Measurements from ENCODE around the gene DDIT4.
"Not testable (repeated sequence)": the region's sequence is repeated elsewhere in the genome, so short reads cannot be mapped to it uniquely, and the experiment has no call there.

DDIT4 gene

DNA sequence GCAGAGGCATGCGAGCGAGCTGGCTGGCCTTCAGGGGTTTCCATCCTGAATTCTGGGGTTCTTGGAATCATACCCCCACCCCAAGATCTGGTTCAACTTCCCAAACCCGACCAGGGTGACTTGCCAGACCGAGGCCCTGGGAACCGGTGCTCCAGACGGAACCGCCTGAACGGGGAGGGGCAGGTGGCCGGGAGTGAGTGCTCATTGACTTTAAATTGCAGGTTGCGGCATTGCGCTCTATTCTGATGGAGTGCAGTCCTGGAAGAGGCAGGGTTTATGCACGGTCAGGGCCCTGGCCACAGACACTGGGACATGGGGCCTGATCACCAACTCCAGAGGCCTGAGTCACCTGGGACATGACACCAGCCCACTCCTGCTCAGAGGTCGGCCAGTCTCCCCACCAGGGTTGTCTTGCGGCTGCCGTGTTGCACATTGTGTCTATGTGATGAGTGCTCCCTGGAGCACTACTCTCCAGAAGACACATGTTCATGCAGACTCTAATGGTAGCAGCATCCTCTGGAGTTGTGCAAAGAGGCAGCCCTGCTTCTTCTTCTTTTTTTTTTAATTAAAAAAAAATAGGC is 5.8 kb upstream of the DDIT4 start:
- no peak for DNase-seq (ENCODE audit: low read depth in 2 of 2)

GRCh38 chr10:72268475-72269200 is 5.1 kb upstream of the DDIT4 start:
- DNase-seq (ENCODE audit: low read depth in 2 of 2): not testable (repeated sequence)

- no peak for DNase-seq (ENCODE audit: low read depth in 2 of 2)
Measured at GRCh38 chr10:72270607-72271281, 3.0 kb upstream of the DDIT4 start.

- DNase-seq (ENCODE audit: low read depth in 2 of 2): no peak
Measured at GRCh38 chr10:72272689-72273409, 875 bp upstream of the DDIT4 start.

GRCh38 chr10:72274213-72274729 is 547 bp downstream of the DDIT4 start:
- DNase-seq (ENCODE audit: low read depth in 2 of 2): no peak

DNA sequence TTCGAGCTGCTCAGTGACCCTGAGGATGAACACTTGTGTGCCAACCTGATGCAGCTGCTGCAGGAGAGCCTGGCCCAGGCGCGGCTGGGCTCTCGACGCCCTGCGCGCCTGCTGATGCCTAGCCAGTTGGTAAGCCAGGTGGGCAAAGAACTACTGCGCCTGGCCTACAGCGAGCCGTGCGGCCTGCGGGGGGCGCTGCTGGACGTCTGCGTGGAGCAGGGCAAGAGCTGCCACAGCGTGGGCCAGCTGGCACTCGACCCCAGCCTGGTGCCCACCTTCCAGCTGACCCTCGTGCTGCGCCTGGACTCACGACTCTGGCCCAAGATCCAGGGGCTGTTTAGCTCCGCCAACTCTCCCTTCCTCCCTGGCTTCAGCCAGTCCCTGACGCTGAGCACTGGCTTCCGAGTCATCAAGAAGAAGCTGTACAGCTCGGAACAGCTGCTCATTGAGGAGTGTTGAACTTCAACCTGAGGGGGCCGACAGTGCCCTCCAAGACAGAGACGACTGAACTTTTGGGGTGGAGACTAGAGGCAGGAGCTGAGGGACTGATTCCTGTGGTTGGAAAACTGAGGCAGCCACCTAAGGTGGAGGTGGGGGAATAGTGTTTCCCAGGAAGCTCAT is 1.1 kb downstream of the DDIT4 start:
- peak; percentile 59 to 67 for DNase-seq (ENCODE audit: low read depth in 2 of 2)

DNA sequence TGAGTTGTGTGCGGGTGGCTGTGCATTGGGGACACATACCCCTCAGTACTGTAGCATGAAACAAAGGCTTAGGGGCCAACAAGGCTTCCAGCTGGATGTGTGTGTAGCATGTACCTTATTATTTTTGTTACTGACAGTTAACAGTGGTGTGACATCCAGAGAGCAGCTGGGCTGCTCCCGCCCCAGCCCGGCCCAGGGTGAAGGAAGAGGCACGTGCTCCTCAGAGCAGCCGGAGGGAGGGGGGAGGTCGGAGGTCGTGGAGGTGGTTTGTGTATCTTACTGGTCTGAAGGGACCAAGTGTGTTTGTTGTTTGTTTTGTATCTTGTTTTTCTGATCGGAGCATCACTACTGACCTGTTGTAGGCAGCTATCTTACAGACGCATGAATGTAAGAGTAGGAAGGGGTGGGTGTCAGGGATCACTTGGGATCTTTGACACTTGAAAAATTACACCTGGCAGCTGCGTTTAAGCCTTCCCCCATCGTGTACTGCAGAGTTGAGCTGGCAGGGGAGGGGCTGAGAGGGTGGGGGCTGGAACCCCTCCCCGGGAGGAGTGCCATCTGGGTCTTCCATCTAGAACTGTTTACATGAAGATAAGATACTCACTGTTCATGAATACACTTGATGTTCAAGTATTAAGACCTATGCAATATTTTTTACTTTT is 1.8 kb downstream of the DDIT4 start:
- DNase-seq (ENCODE audit: low read depth in 2 of 2): no peak

DNA sequence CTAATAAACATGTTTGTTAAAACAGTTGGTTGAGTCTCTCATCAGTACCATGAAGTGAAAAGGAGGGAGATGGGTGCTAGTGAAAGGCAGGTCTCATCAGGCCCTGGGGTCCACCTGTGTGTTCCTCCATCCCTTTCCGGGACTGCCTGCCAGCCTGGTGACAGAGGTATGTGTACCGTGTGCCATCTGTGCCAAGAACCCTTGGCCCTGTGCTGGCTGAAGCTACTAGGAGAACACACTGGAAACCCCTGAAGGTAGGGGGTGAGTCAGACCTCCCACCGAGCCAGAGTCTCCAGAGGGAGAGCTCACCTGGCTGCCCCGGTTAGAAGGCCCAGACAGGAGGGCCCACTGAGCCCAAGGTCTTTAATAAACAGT is 2.3 kb downstream of the DDIT4 start:
- no peak for DNase-seq (ENCODE audit: low read depth in 2 of 2)

- DNase-seq (ENCODE audit: low read depth in 2 of 2): no peak
Measured at GRCh38 chr10:72276421-72277339, 3.0 kb downstream of the DDIT4 start.

GRCh38 chr10:72277340-72277995 is 3.7 kb downstream of the DDIT4 start:
- no peak for DNase-seq (ENCODE audit: low read depth in 2 of 2)

GRCh38 chr10:72277996-72278667 is 4.4 kb downstream of the DDIT4 start:
- DNase-seq (ENCODE audit: low read depth in 2 of 2): no peak

DNA sequence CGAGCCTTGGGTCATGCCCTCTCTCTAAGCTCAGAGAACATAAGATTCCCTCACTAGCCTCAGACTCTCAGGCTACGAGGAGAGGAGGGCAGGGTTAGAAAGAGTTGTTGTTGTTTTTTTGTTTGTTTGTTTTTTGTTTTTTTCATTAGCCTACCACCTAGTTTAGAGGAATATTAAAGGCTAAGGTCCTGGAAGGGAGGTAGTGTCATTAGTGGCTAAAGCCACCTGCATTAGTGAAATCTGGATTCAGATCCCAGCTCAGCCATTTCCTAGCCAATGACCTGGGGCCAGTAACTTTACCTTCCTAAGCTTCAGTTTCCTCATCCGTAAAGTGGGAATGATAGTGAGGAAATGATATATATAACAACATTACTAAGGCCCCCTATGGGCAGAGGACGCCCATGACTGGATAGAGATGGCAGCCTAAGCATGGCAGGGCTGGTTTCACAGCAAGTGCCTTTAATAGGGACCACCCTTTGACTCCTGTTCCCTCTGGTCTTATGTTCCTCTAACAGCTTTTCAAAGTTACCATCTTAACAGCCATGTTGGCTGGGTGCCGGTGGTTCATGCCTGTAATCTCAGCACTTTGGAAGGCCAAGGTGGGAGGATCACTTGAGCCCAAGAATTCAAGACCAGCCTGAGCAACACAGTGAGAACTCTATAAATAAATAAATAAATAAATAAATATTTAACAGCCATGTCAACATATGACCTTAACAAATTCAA is 5.1 kb downstream of the DDIT4 start:
- DNase-seq (ENCODE audit: low read depth in 2 of 2): no peak

DNA sequence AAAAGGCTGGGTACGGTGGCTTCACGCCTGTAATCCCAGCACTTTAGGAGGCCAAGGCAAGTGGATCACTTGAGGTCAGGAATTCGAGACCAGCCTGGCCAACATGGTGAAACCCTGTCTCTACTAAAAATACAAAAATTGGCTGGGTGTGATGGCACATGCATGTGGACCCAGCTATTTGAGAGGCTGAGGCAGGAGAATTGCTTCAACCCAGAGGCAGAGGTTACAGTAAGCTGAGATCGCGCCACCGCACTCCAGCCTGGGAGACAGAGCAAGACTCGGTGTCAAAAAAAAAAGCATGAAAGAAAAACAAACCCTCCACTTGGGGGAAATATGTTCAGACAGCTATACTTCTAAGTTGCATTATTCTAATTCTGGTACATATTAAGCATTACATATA is 5.9 kb downstream of the DDIT4 start:
- DNase-seq (ENCODE audit: low read depth in 2 of 2): not testable (repeated sequence)

DNA sequence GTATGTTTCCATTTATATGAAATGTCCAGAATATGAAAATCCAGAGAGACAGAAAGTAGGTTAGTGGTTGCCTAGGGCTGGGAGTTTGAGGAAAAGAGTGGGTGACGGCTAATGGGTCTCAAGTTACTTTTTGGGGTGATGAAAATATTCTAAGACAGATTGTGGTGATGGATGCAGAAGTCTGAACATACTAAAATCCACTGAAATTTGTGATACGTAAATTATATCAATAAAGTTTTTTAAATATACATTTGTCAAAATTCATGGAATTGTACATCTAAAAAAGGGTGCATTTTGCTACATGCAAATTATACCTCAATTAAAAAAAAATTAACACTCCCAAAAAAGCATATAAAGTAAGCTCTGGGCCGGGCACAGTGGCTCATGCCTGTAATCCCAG is 9.4 kb downstream of the DDIT4 start:
- no peak for DNase-seq (ENCODE audit: low read depth in 2 of 2)

GRCh38 chr10:72285972-72286521 is 12.3 kb downstream of the DDIT4 start:
- DNase-seq (ENCODE audit: low read depth in 2 of 2): no peak

GRCh38 chr10:72291019-72291532 is 17.4 kb downstream of the DDIT4 start:
- no peak for DNase-seq (ENCODE audit: low read depth in 2 of 2)

- no peak for DNase-seq (ENCODE audit: low read depth in 2 of 2)
Measured at GRCh38 chr10:72292223-72292691, 18.5 kb downstream of the DDIT4 start.

Data from stimulated activated CD4-positive, alpha-beta T cell treated with anti-CD3 and anti-CD28 coated beads, Interleukin-1b, Interleukin-23, amount 100 ng/mL, for 4 hours (primary cell).